GM11168 (cell line): ENCODE results near the gene SLC18A3.

Source experiments
- in situ Hi-C: fragments of 300-500 bp; cut with MboI; formaldehyde crosslinking; loops from one replicate; pipeline ENCODE4 v1.12.0; 2022; ENCODE audit warnings: low sequenced_read_pairs; ENCODE audit not compliant: unreplicated experiment

The SLC18A3 gene

GRCh38 chr10:49610114-49610457 lies at the start of gene SLC18A3:
TSS of gene SLC18A3 (plus strand) at chr10:49610310. CDS start at chr10:49610741, 431 bp downstream.
- in situ Hi-C loops, result no loop called here

DNA sequence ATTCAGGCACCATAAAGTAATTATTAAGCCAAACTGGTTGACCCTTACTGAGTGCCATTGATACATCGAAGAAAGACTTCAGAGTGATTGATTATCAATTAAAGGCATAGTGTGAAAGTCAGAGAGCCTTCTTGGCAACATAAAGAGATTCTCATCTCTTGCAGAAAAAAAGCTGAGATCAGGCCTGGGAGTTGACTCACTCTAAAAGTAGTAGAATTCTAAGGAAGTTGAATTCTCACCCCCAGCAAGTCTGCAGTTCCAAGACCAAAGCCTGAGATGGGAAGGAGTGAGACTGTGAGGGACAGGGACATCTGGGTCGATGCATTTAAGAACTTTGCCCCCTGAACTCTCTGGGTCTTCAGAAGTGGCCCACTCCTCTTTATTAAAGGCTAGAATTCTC lies 49.6 kb upstream of the SLC18A3 start:
- in situ Hi-C loops, result no loop called here

GRCh38 chr10:49562893-49563292 lies 47.2 kb upstream of the SLC18A3 start:
- in situ Hi-C loops, result no loop called here

- in situ Hi-C loops, result no loop called here
Observed at GRCh38 chr10:49564461-49565009, 45.6 kb upstream of the SLC18A3 start.

GRCh38 chr10:49567810-49568209 lies 42.3 kb upstream of the SLC18A3 start:
- in situ Hi-C loops, result no loop called here

DNA sequence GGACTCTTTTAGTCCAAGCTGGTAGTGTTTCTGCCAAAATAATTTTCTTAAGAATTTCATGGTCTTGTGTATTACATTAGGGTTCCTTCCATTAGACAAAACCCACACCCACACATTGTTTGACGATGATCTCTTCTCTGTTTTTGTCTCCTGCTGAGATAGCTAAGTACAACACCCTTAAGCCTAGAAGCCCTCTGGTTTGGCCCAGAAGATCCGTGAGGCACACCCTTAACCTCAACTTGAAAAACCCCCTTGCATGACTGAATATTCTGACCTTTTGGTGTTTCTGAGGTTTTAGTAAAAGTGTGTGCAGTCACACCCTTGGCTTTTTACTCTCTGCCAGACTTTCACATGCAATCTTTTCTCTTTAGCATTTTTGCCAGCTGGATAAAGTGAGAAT lies 41.9 kb upstream of the SLC18A3 start:
- in situ Hi-C loops, result no loop called here

- in situ Hi-C loops, result no loop called here
Observed at GRCh38 chr10:49569031-49569631, 41.0 kb upstream of the SLC18A3 start.

- in situ Hi-C loops, result no loop called here
Observed at GRCh38 chr10:49571388-49571787, 38.7 kb upstream of the SLC18A3 start.

DNA sequence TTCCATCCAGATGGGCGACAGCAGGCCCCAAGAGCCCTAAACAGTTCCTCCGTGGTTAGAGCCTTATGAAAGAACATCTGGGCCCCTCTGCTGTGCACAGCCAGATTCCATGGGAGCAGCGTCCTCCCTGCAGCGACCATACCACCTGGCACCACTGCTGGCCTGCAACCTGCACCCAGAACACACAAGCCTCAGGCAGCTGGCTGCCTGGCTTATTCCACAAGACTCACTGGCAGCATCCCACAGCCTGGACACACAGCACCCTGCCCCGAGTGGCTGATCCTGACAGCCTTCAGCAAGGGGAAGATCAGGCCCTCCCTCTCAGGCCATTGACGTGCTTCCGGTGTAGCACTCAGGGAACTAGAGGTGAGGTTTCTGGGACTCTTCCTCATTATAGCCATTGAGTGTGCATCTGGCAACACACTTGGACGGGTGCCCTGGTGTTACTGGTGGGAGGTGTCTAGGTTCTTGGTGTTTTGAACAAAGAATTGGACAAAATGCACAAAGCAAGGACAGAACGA lies 37.5 kb upstream of the SLC18A3 start:
- in situ Hi-C loops, result no loop called here

DNA sequence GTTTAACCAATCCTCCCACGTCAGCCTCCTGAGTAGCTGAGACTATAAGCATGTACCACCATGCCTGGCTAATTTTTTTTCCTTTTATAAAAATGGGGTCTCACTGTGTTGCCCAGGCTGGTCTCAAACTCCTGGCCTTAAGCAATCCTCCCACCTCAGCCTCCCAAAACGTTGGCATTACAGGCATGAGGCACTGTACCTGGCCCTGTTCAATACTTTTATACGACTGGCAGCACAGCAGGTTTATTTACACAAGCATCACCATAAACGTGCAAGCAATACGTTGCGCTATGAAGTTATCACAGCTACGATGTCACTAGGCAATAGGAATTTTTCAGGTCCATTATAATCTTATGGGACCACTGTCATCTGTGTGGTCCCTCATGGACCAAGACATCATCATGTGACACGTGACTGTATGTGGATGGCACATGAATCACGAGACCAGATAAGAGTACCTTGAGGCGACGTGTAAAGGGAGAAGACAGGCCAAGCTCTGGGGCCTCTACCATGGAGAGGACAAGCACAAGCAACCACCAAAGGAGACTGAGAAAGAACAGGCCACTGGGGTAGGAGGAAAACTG lies 34.5 kb upstream of the SLC18A3 start:
- in situ Hi-C loops, result loop anchor here (25.0 kb wide), 2 partner anchors 362 to 662 kb away; partner anchors contain the start of genes PARG and TIMM23B

- in situ Hi-C loops, result loop anchor here (25.0 kb wide), 2 partner anchors 360 to 660 kb away; partner anchors contain the start of genes PARG and TIMM23B
Observed at GRCh38 chr10:49577182-49577925, 32.8 kb upstream of the SLC18A3 start.

- in situ Hi-C loops, result loop anchor here (25.0 kb wide), 2 partner anchors 359 to 659 kb away; partner anchors contain the start of genes PARG and TIMM23B
Observed at GRCh38 chr10:49578392-49578791, 31.7 kb upstream of the SLC18A3 start.

GRCh38 chr10:49579621-49580020 lies 30.5 kb upstream of the SLC18A3 start:
- in situ Hi-C loops, result loop anchor here (25.0 kb wide), 2 partner anchors 358 to 658 kb away; partner anchors contain the start of genes PARG and TIMM23B

DNA sequence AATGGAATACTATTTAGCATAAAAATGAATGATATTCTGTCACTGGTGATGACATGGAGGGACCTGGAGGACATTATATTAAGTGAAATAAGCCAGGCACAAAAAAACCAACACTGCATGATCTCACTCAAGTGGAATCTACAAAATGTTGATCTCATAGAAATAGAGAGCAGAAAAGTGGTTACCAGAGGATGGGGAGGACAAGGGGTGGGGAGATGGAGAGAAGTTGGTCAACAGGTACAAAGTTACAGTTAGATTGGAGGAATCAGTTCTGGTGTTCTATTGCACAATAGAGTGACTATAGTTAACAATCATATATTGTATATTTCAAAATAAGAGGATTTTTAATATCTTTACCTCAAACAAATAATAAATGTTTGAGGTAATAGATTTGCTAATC lies 24.7 kb upstream of the SLC18A3 start:
- in situ Hi-C loops, result loop anchor here (25.0 kb wide), 2 partner anchors 352 to 652 kb away; partner anchors contain the start of genes PARG and TIMM23B

- in situ Hi-C loops, result loop anchor here (25.0 kb wide), 2 partner anchors 349 to 649 kb away; partner anchors contain the start of genes PARG and TIMM23B
Observed at GRCh38 chr10:49587981-49588380, 22.1 kb upstream of the SLC18A3 start.

- in situ Hi-C loops, result loop anchor here (25.0 kb wide), 2 partner anchors 344 to 644 kb away; partner anchors contain the start of genes PARG and TIMM23B
Observed at GRCh38 chr10:49592726-49593563, 17.2 kb upstream of the SLC18A3 start.

DNA sequence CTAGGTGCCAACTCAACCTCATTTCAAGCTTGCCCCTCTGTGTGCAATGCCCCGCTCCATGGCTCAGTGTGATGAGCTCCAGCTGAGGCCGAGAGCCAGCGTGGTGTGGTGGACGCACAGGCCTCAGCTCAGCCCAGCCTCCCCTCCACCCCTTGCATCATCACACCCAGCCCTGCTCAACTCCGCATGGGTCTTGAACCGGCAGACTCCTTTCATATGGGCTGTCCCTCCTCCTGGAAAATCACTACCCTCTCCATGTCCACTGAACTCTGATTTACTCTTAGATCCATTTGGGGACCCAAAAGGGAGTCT lies 16.6 kb upstream of the SLC18A3 start:
- in situ Hi-C loops, result loop anchor here (25.0 kb wide), 2 partner anchors 344 to 644 kb away; partner anchors contain the start of genes PARG and TIMM23B

DNA sequence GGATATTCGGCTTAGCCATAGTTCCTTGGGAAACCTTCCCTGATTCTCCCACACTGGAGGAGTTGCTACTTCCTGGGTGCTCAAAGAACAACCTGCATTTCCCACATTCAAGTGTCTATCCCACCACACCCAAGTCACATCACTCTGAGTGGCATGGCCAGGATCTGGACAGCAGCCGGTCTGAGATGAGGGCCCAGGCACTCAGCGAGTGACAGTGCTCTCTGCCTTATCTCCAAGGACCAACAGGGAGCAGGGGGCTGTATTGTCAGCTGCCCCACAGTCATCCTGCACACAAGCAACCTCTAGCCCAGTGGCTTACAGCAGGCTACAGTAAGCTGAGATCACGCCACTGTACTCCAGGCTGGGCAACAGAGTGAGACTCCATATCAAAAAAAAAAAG lies 16.1 kb upstream of the SLC18A3 start:
- in situ Hi-C loops, result loop anchor here (25.0 kb wide), 2 partner anchors 343 to 643 kb away; partner anchors contain the start of genes PARG and TIMM23B

GRCh38 chr10:49594594-49594993 lies 15.5 kb upstream of the SLC18A3 start:
- in situ Hi-C loops, result loop anchor here (25.0 kb wide), 2 partner anchors 343 to 643 kb away; partner anchors contain the start of genes PARG and TIMM23B
